GM12875 (cell line): Measurements from ENCODE around the gene MICAL3.

Experiments used
- H3K4me3 ChIP-seq: one replicate; pipeline ENCODE4 v1.5.1; 2011; ENCODE audit warnings: low read depth, low read length, control low read depth
- TF ChIP-seq, protein P1 (sequence below): IDR thresholded peaks from 2 replicates; pipeline ENCODE4 v1.5.1; 2011; ENCODE audit warnings: low read depth, mild to moderate bottlenecking, control low read depth, inconsistent platforms, low read length, moderate library complexity, borderline replicate concordance; ENCODE audit not compliant: insufficient read depth

Gene MICAL3

DNA sequence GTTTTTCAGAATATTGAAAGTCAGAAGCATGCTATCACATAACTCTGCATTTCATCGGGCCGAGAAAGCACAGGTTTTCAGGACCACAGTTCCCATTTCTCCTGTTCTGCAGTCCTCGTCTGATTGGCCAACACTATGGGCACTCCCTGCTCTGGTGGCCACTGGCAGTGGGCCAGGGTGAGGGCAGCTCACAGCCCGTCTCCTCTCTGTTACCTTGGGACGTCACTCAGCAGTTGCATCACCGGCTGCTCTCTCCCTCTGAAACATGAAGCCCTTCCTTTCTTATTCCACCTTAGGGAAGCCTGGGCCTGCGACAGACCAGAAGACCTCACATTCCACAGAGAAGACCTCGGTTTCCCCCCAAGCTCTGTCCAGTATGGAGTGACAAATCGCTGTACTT is 11.4 kb upstream of the MICAL3 start:
- TF ChIP-seq, protein P1, sequence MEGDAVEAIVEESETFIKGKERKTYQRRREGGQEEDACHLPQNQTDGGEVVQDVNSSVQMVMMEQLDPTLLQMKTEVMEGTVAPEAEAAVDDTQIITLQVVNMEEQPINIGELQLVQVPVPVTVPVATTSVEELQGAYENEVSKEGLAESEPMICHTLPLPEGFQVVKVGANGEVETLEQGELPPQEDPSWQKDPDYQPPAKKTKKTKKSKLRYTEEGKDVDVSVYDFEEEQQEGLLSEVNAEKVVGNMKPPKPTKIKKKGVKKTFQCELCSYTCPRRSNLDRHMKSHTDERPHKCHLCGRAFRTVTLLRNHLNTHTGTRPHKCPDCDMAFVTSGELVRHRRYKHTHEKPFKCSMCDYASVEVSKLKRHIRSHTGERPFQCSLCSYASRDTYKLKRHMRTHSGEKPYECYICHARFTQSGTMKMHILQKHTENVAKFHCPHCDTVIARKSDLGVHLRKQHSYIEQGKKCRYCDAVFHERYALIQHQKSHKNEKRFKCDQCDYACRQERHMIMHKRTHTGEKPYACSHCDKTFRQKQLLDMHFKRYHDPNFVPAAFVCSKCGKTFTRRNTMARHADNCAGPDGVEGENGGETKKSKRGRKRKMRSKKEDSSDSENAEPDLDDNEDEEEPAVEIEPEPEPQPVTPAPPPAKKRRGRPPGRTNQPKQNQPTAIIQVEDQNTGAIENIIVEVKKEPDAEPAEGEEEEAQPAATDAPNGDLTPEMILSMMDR, result no peak
- no peak overlapping the region for H3K4me3 ChIP-seq

DNA sequence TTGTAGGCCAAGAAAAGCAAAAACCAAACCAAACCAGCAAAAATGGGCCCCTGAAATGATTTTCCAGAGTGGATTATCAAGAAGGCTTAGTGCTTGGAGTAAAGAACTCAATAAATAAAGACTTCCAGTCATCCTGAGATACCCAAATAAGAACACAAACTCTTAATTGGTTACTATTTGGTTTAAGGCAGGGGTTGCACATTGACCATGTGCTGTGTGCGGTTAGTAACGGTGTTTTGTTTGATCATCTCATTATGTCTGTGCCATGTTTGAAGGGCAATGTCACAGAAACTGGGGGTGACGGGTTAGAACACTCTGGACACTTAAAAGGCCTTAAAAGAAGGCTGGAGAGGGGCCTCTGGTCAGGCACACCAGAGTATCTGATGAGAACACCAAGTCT is 9.7 kb upstream of the MICAL3 start:
- TF ChIP-seq, protein P1, result no peak
- no peak overlapping the region for H3K4me3 ChIP-seq

DNA sequence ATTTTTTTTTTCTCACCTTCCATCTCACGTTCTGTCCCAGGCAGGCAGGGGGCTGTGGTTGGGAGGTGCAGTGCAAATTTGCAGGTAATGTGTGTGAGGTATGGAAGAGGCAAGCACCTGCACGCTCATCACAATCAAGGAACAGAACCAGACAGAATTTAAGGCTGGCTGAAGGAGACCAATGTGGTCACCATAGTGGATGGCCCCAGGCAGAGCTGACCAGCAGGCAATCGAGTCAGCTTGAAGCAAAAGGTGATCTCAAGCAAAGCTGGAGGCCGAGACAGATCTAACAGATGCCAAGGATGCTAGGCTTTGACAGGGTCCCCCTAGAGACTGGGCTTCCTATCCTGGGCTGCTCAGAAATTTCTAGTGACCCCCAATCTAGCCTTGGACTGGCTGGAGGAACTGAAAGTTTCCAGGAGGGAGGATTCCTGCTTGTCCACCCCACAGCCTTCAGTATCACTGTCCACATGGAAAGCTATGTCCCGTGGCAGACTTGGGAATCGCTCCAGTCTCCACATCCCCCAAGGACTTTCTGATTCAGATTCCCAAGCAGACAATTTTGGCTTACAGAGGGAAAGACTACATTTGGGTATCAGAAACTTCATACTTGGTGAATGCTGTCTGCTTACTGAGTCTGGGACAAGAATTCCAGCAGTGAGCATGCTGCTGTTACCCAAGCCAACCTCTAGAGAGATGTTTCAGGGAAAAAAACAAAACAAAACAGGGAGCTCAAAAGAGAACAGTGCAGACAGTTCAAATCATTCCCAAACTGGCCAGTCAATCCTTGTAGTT is 9.0 kb upstream of the MICAL3 start:
- H3K4me3 ChIP-seq, result no peak overlapping the region
- TF ChIP-seq, protein P1, result no peak

DNA sequence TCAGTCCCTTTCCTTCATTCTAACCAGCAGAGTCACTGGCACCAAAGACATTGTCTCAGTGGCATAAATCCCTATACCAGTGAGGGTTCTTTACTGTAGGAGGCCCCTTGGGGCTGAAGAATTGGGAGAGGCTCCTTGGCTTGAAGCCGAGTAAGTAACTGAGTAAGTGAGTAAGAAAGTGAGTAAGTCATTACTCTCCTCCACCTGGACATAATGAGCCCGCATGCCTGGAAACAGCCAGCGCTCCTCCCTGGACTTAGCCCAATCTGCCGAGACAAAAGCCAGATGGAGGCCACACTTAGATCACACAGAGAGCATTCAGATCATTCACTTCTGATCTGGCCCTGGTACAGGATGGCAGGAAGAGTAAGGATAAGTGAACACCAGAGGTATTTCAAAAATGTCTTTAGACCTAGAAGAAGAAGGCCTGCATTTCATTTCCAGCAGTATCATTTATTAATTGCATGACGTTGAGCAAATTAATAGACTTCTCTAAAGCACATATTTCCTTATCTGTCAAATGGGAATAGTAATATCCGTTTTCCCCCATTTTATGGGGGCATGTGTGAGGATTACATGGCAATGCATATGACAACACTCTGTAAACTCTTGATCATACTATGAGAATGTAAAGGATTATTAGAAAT is 8.2 kb upstream of the MICAL3 start:
- TF ChIP-seq, protein P1, result no peak
- no peak overlapping the region for H3K4me3 ChIP-seq

DNA sequence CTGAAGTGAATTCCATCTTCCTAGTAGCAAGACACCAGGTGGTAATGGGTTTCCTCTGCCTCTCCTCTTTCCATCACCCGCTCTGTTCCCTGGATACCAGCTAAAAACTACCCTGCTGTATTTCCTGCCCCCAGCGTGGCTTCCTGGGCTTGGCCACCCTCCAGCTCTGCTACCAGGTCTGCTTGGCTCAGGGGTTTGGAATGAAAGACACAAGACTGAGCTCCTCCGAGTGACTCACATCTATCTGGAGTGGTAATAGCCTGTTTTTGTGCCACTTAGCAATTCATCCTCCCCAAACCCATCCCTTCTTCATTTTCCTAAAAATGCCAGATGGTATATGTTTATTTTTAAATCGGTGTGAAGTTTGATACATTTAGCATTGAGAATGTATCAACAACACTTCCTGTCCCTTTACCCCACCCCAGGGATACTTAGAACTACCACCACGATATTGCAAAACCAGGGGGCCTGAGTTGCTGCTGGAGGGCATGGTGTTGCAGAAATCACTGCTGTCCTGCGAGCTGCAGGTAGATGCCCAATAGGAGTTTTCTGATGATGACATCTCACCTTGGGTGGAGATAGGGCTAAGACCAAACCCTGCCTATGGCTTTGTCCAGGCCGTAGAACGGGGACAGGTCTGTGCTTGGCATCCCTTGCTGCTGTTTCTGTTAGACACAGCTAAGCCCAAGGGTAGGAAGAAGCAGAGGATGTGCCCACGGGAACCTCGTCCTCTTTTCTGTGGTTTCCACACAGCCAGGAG is 7.5 kb upstream of the MICAL3 start:
- TF ChIP-seq, protein P1, result no peak
- no peak overlapping the region for H3K4me3 ChIP-seq

DNA sequence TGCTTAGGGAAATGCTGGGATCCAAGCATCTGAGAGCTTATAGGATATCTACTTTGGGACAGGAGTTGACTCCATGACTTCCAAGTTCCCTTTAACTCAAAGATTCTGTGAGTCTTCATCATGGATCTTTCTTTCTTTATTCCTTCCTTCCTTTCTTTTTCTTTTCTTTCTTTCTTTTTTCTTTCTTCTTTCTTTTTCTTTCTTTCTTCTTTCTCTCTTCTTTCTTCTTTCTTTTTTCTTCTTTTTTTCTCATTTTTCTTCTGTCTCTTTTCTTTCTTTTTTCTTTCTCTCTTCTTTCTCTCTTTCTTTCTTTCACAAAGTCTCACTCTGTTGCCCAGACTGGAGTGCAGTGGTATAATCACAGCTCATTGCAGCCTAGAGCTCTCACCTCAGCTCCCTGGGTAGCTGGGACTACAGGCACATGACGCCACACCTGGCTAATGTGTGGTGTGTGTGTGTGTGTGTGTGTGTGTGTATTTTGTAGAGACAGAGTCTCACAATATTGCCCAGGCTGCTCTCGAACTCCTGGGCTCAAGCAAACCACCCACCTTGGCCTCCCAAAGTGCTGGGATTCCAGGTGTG is 5.4 kb upstream of the MICAL3 start:
- TF ChIP-seq, protein P1, result no peak
- H3K4me3 ChIP-seq, result no peak overlapping the region
